HG03342 (cell line): ENCODE data around the gene ENTREP1.
"Not testable (repeated sequence)": the region's sequence is repeated elsewhere in the genome, so short reads cannot be mapped to it uniquely, and the experiment has no call there.

ENCODE experiments used
- ATAC-seq: cut with Tn5 transposase; IDR thresholded peaks from one replicate; pipeline ENCODE4 v1.9.1; 2021; ENCODE audit warnings: mild to moderate bottlenecking, moderate library complexity; ENCODE audit not compliant: unreplicated experiment

The ENTREP1 gene, protein sequence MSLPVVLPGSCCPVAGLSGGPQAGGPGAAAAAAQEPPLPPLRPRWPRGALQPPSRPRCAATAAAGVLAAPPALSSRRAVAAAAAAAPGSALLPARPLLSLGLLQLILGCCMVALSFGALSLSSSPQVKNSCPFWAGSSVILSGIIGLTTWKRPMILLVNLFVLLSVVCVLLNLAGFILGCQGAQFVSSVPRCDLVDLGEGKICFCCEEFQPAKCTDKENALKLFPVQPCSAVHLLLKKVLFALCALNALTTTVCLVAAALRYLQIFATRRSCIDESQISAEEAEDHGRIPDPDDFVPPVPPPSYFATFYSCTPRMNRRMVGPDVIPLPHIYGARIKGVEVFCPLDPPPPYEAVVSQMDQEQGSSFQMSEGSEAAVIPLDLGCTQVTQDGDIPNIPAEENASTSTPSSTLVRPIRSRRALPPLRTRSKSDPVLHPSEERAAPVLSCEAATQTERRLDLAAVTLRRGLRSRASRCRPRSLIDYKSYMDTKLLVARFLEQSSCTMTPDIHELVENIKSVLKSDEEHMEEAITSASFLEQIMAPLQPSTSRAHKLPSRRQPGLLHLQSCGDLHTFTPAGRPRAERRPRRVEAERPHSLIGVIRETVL

DNA sequence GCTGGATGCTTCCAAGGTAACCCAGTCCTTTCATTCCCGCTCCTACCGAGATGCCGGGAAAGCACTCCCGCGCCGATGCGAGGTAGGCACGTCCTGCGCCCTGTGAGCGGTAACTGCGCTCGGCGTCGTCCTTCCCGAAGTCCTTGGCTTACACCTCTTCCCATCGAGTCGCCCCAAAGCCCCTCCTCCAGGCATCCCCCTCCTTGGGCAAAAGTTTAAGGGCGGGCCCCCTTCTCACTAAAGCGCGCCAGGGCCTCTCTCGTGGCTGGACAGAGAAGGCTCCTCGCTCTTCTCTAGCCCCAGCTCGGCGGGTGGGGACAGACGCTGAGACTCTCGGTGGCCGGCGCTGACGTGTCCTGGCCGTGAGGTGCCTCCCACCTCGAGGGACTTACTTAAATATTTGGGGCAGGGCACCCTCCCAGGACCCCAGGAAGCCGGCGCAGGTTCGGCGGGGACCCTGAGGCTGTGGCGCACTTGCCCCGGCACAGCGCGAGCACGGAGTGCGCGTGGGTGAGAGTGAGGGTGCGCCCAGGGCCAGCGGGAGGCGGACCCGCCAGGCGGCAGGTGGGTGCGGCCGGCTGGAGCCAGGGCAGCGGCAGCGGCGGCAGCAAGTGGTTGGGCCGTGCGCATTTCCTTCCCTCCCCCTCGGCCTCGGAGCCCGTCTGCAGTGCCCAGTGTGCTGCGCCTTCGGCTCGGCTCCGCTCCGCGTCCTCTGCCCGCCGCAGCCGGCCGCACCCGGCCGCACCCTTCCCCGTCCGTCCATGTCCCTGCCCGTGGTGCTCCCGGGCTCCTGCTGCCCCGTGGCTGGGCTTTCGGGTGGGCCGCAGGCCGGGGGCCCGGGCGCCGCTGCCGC, at the start of gene ENTREP1:
ENTREP1 (plus strand) TSS at position 667 of the 853 bp plus-strand sequence; CDS start at position 762, 95 bp downstream.
- no peak for ATAC-seq

DNA sequence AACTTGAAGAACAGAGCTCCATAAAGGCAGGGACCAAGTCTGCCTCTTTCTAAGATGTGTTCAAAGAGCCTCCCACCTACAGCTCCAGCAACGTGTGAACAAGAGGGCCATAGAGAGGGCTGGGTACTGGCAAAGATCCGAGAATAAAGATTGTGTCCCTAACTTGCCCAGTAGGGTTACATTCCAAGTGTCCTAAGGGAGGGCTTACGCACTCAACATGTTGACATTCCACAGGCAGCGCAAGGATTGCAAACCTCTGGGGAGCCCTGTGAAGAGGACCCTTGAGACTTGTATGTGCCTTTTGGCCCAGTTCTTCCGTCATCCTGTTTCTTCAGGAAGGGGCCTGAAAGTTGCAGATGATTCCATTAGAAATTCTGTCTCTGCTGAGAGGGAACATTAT, 48.2 kb upstream of the ENTREP1 start:
- ATAC-seq, result no peak

- ATAC-seq, result peak; percentile 72
Observed at GRCh38 chr9:69279084-69279731, 45.8 kb upstream of the ENTREP1 start.

DNA sequence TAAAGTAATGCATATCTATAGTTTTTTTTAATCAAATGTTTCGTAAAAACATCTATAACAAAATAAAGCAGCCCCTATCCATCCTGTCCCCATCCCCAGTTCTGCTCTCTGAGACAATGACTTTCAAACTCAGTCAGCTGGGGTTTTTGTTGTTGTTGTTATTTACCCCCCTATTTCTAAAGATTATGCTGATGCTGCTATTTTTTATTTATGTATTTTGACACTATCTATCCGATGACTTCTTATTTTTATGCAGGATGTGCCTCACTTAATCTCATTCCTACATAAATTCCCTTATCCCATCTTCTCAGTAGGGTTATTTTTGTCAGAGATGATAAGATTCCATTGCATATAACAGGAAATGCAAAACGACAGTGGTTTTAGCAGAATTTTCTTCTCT, 45.3 kb upstream of the ENTREP1 start:
- ATAC-seq, result no peak

DNA sequence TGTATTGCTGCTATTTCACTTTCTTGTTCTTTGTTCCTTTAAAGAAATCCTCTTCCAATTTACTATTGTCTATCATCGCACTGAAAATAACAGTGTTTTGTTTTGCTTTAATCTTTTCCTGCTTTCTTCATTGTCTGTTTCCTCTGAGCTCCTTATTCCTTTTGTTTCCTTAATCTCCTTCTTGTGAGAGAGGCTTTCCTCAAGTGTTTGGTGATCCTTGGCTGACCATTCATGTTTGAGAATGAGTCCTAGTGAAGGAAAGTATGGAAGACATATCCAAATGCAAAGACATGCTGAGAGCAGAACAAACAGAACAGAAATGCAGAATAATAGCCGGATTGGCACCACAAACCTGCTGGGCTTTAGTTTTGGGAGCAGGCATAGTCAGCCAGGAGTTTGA, 42.0 kb upstream of the ENTREP1 start:
- ATAC-seq, result no peak

DNA sequence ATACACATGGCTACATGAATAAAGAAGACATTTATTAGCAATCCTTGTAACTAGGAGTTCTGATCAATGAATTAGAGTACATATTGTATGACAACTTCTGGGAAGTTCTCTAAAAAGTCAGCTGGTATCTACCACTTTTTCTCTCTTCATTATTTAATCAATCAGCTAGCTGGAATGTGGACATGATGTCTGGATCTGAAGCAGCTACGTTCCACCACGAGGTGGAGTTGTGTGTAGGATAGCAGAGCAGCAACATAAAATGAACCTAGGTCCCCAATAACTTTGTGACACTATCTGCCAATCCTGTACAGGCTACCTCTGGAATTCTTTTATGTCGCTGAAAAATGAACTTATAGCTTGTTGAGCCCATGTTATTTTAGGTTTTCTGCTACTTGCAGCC, 32.9 kb upstream of the ENTREP1 start:
- ATAC-seq, result no peak

GRCh38 chr9:69293156-69293555, 31.9 kb upstream of the ENTREP1 start:
- no peak for ATAC-seq

GRCh38 chr9:69295872-69296552, 29.0 kb upstream of the ENTREP1 start:
- no peak for ATAC-seq

DNA sequence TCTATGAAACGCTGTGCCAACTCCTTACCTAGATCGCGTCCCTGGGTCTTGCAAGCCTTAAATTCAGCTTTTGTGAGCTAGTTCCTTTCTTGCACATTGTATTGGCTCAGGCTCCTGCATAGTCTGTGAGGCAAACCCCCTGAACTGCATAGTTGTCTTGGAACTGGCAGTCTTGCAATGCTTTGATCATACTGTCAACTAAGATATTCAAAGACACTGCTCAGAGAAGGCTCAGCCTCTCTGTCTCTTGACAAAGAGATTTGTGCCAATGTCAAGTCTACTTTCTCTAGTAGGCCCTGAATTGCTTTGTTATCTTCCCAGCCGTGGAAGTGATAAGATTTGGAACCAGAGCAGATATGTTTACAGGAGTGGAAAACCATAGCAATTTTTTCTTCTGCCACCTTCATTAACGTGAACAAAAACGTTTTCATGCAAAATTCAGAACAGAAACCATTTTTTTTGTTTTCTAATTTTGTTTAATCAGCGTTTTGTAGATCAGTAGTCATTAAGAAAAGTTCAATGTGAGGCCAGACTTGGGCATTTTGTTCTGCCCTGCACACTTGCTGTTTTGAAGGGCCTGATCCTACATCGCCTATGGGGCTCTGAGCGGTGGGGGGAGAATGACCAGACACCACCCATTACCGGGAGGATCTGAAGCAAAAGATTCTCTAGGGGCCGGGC, 27.6 kb upstream of the ENTREP1 start:
- ATAC-seq, result no peak

GRCh38 chr9:69299315-69299714, 25.7 kb upstream of the ENTREP1 start:
- no peak for ATAC-seq

- ATAC-seq, result no peak
Observed at GRCh38 chr9:69299826-69300225, 25.2 kb upstream of the ENTREP1 start.

DNA sequence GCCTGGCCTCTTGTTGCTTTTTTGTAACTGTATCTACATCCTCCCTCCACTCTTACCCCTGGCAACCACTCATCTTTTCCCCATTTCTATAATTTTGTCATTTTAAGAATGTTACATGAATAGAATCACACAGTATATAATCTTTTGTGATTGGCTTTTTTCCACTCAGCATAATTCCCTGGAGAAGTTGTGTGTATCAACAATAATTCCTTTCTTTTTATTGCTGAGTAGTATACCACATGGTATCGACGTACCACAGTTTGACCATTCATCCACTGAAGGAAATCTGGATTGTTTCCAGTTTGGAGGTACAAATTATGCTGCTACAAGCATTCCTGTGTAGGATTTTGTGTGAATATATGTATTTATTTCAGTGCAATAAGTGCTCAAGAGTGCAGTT, 21.7 kb upstream of the ENTREP1 start:
- no peak for ATAC-seq

DNA sequence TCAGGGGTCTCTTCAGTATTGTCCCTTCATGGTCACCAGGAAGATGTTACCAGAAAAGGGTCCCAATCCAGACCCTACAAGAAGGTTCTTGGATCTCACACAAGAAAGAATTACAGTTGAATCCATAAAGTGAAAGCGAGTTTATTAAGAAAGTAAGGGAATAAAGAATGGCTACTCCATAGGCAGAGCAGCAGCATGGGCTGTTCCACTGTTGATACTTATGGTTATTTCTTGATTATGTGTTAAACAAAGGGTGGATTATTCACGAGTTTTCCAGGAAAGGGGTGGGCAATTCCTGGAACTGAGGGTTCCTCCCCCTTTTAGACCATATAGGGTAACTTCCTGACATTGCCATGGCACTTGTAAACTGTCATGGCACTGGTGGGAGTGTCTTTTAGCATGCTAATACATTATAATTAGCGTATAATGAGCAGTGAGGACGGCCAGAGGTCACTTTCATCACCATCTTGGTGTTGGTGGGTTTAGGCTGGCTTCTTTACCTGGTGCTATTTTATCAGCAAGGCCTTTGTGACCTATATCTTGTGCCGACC, 18.0 kb upstream of the ENTREP1 start:
- ATAC-seq, result not testable (repeated sequence)

DNA sequence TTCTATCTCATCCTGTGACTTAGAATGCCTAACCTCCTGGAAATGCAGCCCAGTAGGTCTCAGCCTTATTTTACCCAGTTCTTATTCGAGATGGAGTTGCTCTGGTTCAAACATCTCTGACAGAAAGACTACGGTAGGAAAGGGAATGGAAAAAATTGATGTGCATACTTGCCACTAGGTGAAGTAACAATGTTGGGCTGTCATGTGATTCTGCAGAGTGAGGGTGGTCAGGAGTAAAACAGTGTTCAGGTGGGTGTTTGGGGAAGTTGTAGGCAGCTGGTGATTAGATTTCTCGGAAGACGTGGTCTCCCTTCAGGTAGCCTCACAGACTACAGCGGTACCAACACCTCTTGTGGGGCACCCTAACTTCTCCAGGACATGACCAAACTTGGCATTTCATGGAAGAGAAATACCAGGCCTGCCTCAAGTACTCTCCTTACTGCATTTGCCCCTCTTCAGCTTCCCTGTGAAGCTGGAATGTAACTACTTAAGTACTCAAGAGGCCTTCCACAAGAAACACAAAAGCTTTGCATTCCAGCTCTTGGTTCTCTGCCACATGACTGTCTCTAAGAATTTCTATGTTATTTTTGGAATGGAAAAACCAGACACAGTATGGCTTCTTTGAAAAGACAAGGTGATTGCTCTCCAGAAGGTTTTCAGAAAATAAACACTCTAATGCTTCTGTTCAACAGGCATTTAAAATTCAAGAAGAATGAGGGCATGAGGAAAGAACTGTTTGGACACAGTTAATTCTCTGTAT, 17.4 kb upstream of the ENTREP1 start:
- ATAC-seq, result no peak

DNA sequence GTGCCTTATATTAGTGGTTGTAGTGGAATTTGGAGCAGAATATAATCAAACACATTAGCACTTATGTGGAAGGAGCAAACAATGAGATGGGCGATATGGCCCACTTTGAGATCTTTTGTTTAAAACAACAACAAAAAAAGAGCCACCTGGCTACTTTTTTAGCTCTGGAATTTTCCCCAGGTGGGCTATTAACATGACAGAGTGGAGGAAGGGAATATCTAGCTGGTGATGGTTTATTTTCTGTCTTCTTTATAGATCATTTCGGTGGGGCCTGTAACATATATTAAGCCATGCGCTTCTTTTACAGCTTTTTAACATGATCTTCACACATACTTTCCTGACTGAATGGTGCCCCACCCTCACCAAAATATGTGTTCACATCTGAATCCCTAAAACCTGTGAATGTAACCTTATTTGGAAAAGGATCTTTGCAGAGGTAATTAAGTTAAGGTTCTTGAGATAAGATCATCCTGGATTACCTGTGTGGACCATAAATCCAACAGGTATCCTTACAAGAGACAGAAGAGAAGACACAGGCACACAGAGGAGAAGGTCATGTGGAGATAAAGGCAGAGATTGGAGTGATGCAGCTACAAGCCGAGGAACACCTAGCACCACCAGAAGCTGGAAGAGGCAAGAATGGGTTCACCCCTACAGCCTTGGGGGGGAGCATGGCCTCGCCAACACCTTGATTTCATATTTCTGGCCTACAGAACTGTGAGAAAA, 16.6 kb upstream of the ENTREP1 start:
- ATAC-seq, result no peak

DNA sequence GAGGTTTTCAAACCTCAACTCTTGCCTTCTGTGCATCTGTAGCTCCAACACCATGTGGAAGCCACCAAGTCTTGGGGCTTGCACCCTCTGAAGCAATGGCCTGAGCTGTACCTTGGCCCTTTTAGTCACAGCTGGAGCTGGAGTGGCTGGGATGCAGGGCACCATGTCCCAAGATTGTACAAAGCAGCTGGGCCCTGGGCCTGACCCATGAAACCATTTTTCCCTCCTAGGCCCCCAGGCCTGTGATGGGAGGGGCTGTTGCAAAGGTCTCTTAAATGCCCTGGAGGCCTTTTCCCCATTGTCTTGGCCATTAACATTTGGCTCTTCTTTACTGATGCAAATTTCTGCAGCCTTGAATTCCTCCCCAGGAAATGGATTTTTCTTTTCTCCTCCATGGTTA, 11.8 kb upstream of the ENTREP1 start:
- no peak for ATAC-seq

DNA sequence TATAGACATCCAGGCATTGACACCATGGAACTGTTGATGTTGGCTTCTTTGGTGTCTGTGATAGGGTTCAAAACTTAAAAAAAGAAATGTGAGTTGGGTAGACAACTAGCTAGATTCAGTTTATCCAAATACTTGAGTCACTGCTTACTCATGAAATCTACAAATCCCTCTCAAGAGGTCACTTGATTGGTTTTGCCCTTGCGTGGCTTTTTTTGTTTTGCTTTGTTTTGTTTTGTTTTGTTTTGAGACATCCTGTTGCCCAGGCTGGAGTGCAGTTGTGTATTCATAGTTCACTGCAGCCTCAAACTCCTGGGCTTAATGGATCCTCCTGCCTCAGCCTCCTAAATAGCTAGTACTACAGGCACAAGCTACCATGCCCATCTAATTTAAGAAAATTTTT, 10.5 kb upstream of the ENTREP1 start:
- ATAC-seq, result no peak

GRCh38 chr9:69317081-69317480, 7.9 kb upstream of the ENTREP1 start:
- no peak for ATAC-seq
